ENCODE results near the gene WASHC3. TPM values are rescaled to one million over a fixed set of nuclear protein-coding genes. Genes with fewer than 3 reads are reported as not detected.

WASHC3 gene
- total and polyA plus RNA-seq, 8 donors: 48.7 to 222 (median 55.3) TPM; not detected in 1

GRCh38 chr12:102016472-102016871, 45.3 kb downstream of the WASHC3 start:
- Histone ChIP-seq H3K36me3 (peaks cover 6 to 73% (median 58%) of the 10 kb centered on the region in 4 donors), H3K27me3 (no peaks in the 10 kb centered on the region), H3K4me1 (peaks cover 0 to 6% (median 3%) of the 10 kb centered on the region in 4 donors), H3K27ac (no peak overlapping the region), H3K4me3 (no peak overlapping the region), H3K9me3 (no peaks in the 10 kb centered on the region)
- intact Hi-C loops (cut with DNase I; ENCODE audit: low total_unique reads): no loop called here
- TF ChIP-seq EP300 (IDR thresholded peaks at IDR 0.05) (no peak), CTCF (IDR thresholded peaks at IDR 0.05) (no peak), POLR2AphosphoS5 (IDR thresholded peaks at IDR 0.05) (no peak), POLR2A (IDR thresholded peaks at IDR 0.05) (no peak)
- WGBS, 5 donors: 86 to 97% (median 90%) methylated on average over 1 of the region's 1 CpG
- DNase-seq: no peak

GRCh38 chr12:102010265-102010994, 51.4 kb downstream of the WASHC3 start:
- TF ChIP-seq POLR2AphosphoS5 (IDR thresholded peaks at IDR 0.05) (no peak), POLR2A (IDR thresholded peaks at IDR 0.05) (no peak), CTCF (IDR thresholded peaks at IDR 0.05) (no peak), EP300 (IDR thresholded peaks at IDR 0.05) (no peak)
- Histone ChIP-seq H3K27me3 (no peaks in the 10 kb centered on the region), H3K9me3 (no peaks in the 10 kb centered on the region), H3K36me3 (peaks cover 3 to 44% (median 33%) of the 10 kb centered on the region in 4 donors), H3K4me3 (no peak overlapping the region), H3K27ac (no peak overlapping the region), H3K4me1 (no peaks in the 10 kb centered on the region)
- DNase-seq: no peak
- 75 to 88% (median 82%) methylated on average over 8 of the region's 8 CpGs for WGBS, 5 donors
- intact Hi-C loops (cut with DNase I; ENCODE audit: low total_unique reads): no loop called here

GRCh38 chr12:102009796-102010195, 52.0 kb downstream of the WASHC3 start:
- WGBS, 5 donors: 94 to 98% (median 96%) methylated on average over 3 of the region's 3 CpGs
- H3K9me3 ChIP-seq: no peaks in the 10 kb centered on the region
- no peak for DNase-seq
- no peaks in the 10 kb centered on the region for H3K27me3 ChIP-seq
- intact Hi-C loops (cut with DNase I; ENCODE audit: low total_unique reads): no loop called here
- no peak overlapping the region for H3K27ac ChIP-seq
- no peak for TF ChIP-seq POLR2AphosphoS5 (IDR thresholded peaks at IDR 0.05)
- no peak for TF ChIP-seq EP300 (IDR thresholded peaks at IDR 0.05)
- no peak for TF ChIP-seq POLR2A (IDR thresholded peaks at IDR 0.05)
- TF ChIP-seq CTCF (IDR thresholded peaks at IDR 0.05): no peak
- H3K4me1 ChIP-seq: no peaks in the 10 kb centered on the region
- H3K4me3 ChIP-seq: no peak overlapping the region
- H3K36me3 ChIP-seq: peaks cover 3 to 39% (median 28%) of the 10 kb centered on the region in 4 donors

- Histone ChIP-seq H3K27me3 (no peaks in the 10 kb centered on the region), H3K9me3 (no peaks in the 10 kb centered on the region), H3K27ac (no peak overlapping the region), H3K4me1 (no peaks in the 10 kb centered on the region), H3K36me3 (peaks cover 3 to 39% (median 26%) of the 10 kb centered on the region in 4 donors), H3K4me3 (no peak overlapping the region)
- 84 to 100% (median 92%) methylated on average over 1 of the region's 1 CpG for WGBS, 5 donors
- TF ChIP-seq CTCF (IDR thresholded peaks at IDR 0.05) (no peak), EP300 (IDR thresholded peaks at IDR 0.05) (no peak), POLR2A (IDR thresholded peaks at IDR 0.05) (no peak), POLR2AphosphoS5 (IDR thresholded peaks at IDR 0.05) (no peak)
- intact Hi-C loops (cut with DNase I; ENCODE audit: low total_unique reads): no loop called here
- no peak for DNase-seq
Measured at GRCh38 chr12:102008615-102009126, 53.1 kb downstream of the WASHC3 start.

All from stomach (tissue), 9 donors.